ENCODE data around the gene ACTN1.

GRCh38 chr14:68953196-68953555 is 25.9 kb downstream of the ACTN1 start:
- no peak for TF ChIP-seq POLR2AphosphoS5 (IDR thresholded peaks at IDR 0.05)
- TF ChIP-seq, protein P1, sequence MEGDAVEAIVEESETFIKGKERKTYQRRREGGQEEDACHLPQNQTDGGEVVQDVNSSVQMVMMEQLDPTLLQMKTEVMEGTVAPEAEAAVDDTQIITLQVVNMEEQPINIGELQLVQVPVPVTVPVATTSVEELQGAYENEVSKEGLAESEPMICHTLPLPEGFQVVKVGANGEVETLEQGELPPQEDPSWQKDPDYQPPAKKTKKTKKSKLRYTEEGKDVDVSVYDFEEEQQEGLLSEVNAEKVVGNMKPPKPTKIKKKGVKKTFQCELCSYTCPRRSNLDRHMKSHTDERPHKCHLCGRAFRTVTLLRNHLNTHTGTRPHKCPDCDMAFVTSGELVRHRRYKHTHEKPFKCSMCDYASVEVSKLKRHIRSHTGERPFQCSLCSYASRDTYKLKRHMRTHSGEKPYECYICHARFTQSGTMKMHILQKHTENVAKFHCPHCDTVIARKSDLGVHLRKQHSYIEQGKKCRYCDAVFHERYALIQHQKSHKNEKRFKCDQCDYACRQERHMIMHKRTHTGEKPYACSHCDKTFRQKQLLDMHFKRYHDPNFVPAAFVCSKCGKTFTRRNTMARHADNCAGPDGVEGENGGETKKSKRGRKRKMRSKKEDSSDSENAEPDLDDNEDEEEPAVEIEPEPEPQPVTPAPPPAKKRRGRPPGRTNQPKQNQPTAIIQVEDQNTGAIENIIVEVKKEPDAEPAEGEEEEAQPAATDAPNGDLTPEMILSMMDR (IDR thresholded peaks at IDR 0.05) = no peak
- TF ChIP-seq POLR2A (IDR thresholded peaks at IDR 0.05) = no peak

Data from breast epithelium (tissue), 3 donors.